Tibial nerve (tissue), 4 donors: Measurements from ENCODE around the gene ZNF688.

ENCODE experiments used
- CTCF ChIP-seq, 5 experiments: fragments of 200-600 bp in 3 of 5; fragments of 450-650 bp in 2 of 5; sonication (generic) in 3 of 5; IDR thresholded peaks; one replicate each; pipeline ENCODE4 v1.5.1; 2016 to 2019; ENCODE audit warnings: antibody characterized with exemption in 5 of 5, mild to moderate bottlenecking in 3 of 5, moderate library complexity in 2 of 5
- EP300 ChIP-seq, 2 donors: sonication (generic); formaldehyde crosslinking; IDR thresholded peaks; one replicate each; pipeline ENCODE4 v1.6.1; 2017; ENCODE audit warnings: antibody characterized with exemption in 2 of 2, mild to moderate bottlenecking in 1 of 2

GRCh38 chr16:30609926-30610839 lies 38.7 kb upstream of the ZNF688 start, which contains the start of gene ZNF689:
- TF ChIP-seq CTCF (IDR thresholded peaks at IDR 0.05): peak in 1 of 5 experiments; percentile 46
- TF ChIP-seq EP300 (IDR thresholded peaks at IDR 0.05): peak in 1 of 2 donors; percentile 82
